ENCODE measurements around the gene FGF9. TPM values are rescaled to one million over a fixed set of nuclear protein-coding genes. Genes with fewer than 3 reads are reported as not detected.

FGF9 gene
- total RNA-seq, 1 donor from 2014 or later, result not detected

GRCh38 chr13:21752501-21752900 lies 81.6 kb downstream of the FGF9 start:
- intact Hi-C loops (cut with micrococcal nuclease), result no loop called here

- intact Hi-C loops (cut with micrococcal nuclease), result no loop called here
Observed at GRCh38 chr13:21753117-21753729, 82.3 kb downstream of the FGF9 start.

Other genes starting within 250 kb of the FGF9 start
- gene ZDHHC20, start 211.8 kb upstream of the FGF9 start, total RNA-seq, result 86.4 and 87.3 TPM in 2 replicates
- 29.9 and 30.6 TPM in 2 replicates for gene MICU2, start 66.9 kb upstream of the FGF9 start, total RNA-seq

All from T-helper 1 cell treated with Interleukin-12 subunit alpha and Interleukin-12 subunit beta and Interleukin-4 antibody, amounts not matched to agents 30 ng/mL and 1 ng/mL, for 36 hours (primary cell).